Measurements from ENCODE around the gene ARL8A. TPM values are rescaled to one million over a fixed set of nuclear protein-coding genes. Genes with fewer than 3 reads are reported as not detected.

The ARL8A gene
- total RNA-seq, 2 experiments from 2014 or later, result 45.9 to 56.5 TPM

- H3K4me3 Mint-ChIP-seq, result peak within 1 kb of the TSS; percentile 96
- POLR2A ChIA-PET, result interaction anchor here (0.8 to 2.6 kb wide), 9 partner anchors 8 to 181 kb away, joined by 3 to 17 read pairs (median 4); partner anchors contain the start of genes ARL8A, LGR6 and UBE2T
- DNase-seq, result peak; percentile 72
- H3K9me3 Mint-ChIP-seq, result no peaks in the 10 kb centered on the region
- no peaks in the 10 kb centered on the region for H3K27me3 Mint-ChIP-seq
- peaks cover 59% of the 10 kb centered on the region for H3K4me1 Mint-ChIP-seq
- peak within 1 kb of the TSS; percentile 100 for H3K27ac Mint-ChIP-seq
- H3K36me3 Mint-ChIP-seq, result peaks cover 23% of the 10 kb centered on the region
- peak; percentile 37 for ATAC-seq (ENCODE audit: low read depth)
Observed at GRCh38 chr1:202160377-202160940, 15.9 kb upstream of the ARL8A start, which contains the start of gene PTPN7. TSS of gene PTPN7 (minus strand) at chr1:202160602. CDS start at chr1:202159402, 1,200 bp downstream.

DNA sequence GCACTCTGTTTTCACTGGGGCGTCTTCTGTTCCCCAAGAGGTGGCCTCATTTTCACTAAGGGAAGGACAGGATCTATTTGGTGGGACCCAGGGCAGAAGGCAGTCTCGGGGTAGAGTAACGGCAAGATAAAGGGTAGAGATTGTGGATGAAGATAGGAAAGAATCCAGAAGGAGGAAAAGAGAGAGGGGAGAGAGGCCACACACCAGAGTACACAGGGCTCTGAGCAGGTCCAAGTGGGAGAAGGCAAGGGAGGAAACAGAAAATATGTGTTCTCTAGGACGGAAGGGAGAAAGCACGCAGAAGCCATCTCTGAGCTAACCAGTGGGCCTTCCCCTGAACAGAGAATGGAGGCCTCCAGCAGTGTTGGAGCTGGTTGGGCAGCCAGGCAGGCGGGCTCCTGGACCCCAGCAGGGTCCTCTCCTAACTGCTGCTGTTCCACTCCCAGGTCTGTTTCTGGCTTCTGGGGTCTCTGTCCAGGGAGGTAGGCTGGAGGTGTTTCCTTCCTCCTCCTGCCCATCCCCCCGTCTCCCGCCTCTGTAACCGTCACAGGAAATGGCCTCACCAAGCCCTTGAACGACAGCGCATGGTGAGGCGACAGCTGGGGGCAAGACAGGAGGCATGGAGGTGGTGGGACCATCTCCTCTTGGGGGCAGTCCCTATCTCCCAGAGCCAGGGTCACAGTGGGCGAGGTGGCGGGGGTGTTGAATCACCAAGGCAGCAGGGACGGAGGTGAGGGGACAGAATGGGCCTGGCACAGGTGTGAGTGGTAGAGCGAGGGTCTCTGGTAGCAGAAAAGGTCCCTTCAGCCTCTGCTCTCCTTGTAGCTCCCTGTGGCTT, 15.2 kb upstream of the ARL8A start:
- H3K9me3 Mint-ChIP-seq, result no peaks in the 10 kb centered on the region
- DNase-seq, result peak; percentile 75
- peak overlapping the region; percentile 100 for H3K27ac Mint-ChIP-seq
- POLR2A ChIA-PET, result interaction anchor here (0.6 to 2.6 kb wide), 12 partner anchors 9 to 182 kb away, joined by 3 to 17 read pairs (median 4); partner anchors contain the start of genes ARL8A, LGR6 and UBE2T
- peaks cover 59% of the 10 kb centered on the region for H3K4me1 Mint-ChIP-seq
- H3K4me3 Mint-ChIP-seq, result peak overlapping the region; percentile 96
- ATAC-seq (ENCODE audit: low read depth), result peak; percentile 27
- peaks cover 27% of the 10 kb centered on the region for H3K36me3 Mint-ChIP-seq
- no peaks in the 10 kb centered on the region for H3K27me3 Mint-ChIP-seq

DNA sequence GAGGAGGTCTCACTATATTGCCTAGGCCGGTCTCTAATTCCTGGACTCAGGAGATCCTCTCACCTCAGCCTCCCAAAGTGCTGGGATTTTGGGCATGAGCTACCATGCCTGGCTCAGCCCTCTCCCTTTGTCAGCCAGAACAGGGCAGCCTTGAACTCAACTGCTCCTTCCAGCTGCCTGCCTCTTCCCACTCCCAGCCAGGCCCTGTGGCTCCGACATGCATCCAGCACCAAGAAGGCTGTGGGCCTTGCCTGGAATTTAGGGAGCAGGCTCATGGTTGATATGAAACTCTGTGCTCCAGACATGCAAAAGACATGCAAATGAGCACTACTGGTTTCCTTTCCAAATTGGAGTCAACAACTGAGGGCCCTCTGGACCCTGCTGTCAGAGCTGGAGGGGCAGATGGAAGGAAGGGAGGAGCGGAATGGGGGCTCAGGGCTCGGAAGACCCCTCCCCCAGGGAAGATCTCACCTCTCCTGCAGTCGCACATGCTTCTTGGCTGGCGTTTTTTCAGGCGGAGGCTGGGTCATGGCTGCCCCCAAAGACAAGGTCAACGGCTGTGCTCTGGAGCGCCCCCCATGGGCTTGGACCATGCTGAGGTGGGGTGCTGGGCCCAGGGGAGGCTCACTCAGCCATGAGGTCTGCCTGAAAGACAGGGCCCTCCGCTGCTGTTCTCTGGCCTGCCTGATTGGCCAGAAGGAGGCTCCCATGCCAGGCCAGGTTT, 14.4 kb upstream of the ARL8A start:
- peak; percentile 66 for DNase-seq
- Mint-ChIP-seq H3K27me3 (no peaks in the 10 kb centered on the region), H3K9me3 (no peaks in the 10 kb centered on the region), H3K4me1 (peaks cover 55% of the 10 kb centered on the region), H3K36me3 (peaks cover 30% of the 10 kb centered on the region), H3K27ac (peak overlapping the region; percentile 100), H3K4me3 (peak overlapping the region; percentile 96)
- POLR2A ChIA-PET, result interaction anchor here (1.2 to 2.6 kb wide), 6 partner anchors 9 to 183 kb away, joined by 3 to 17 read pairs (median 8); partner anchors contain the start of genes ARL8A, LGR6 and UBE2T
- peak; percentile 11 for ATAC-seq (ENCODE audit: low read depth)

- H3K27me3 Mint-ChIP-seq, result no peaks in the 10 kb centered on the region
- ATAC-seq (ENCODE audit: low read depth), result no peak
- peak overlapping the region; percentile 96 for H3K4me3 Mint-ChIP-seq
- H3K27ac Mint-ChIP-seq, result peak overlapping the region; percentile 65
- DNase-seq, result no peak
- no peaks in the 10 kb centered on the region for H3K9me3 Mint-ChIP-seq
- H3K36me3 Mint-ChIP-seq, result peaks cover 35% of the 10 kb centered on the region
- peaks cover 56% of the 10 kb centered on the region for H3K4me1 Mint-ChIP-seq
- POLR2A ChIA-PET, result no interaction called here
Observed at GRCh38 chr1:202157945-202158344, 13.4 kb upstream of the ARL8A start.

DNA sequence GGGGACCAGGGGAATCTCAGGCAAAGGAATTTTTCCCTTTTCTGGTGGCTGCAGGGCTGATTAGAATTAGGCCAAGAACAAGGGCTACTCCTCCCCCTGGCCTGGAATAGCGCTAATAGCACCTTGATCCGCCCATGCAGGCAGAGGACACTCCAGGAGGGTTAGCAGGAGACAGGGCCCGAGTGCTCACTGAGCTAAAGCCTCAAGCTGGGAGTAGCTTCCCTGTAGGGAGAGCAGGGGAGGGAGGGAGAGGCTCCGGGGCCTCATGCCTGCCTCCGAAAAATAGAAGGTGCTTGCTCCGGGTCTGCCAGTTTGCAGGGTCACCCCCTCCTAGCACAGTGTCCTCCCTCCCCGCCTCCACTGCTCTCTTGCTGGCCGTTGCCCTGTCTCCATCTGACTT, 12.1 kb upstream of the ARL8A start:
- Mint-ChIP-seq H3K4me3 (peak overlapping the region; percentile 22), H3K27me3 (no peaks in the 10 kb centered on the region), H3K36me3 (peaks cover 42% of the 10 kb centered on the region), H3K4me1 (peaks cover 45% of the 10 kb centered on the region), H3K27ac (peak overlapping the region; percentile 30), H3K9me3 (no peaks in the 10 kb centered on the region)
- no peak for DNase-seq
- POLR2A ChIA-PET, result interaction anchor here (1.2 to 3.4 kb wide), 2 partner anchors 8 to 13 kb away, joined by 3 to 18 read pairs; partner anchors contain the start of gene ARL8A
- no peak for ATAC-seq (ENCODE audit: low read depth)

- Mint-ChIP-seq H3K4me1 (peaks cover 40% of the 10 kb centered on the region), H3K27ac (no peak overlapping the region), H3K36me3 (peaks cover 51% of the 10 kb centered on the region), H3K27me3 (no peaks in the 10 kb centered on the region), H3K4me3 (peak overlapping the region; percentile 28), H3K9me3 (no peaks in the 10 kb centered on the region)
- ATAC-seq (ENCODE audit: low read depth) (no peak), DNase-seq (no peak)
- POLR2A ChIA-PET, result interaction anchor here (0.8 to 3.4 kb wide), 6 partner anchors 9 to 34 kb away, joined by 3 to 18 read pairs (median 4); partner anchors contain the start of gene ARL8A
Observed at GRCh38 chr1:202155478-202156021, 11.0 kb upstream of the ARL8A start.

DNA sequence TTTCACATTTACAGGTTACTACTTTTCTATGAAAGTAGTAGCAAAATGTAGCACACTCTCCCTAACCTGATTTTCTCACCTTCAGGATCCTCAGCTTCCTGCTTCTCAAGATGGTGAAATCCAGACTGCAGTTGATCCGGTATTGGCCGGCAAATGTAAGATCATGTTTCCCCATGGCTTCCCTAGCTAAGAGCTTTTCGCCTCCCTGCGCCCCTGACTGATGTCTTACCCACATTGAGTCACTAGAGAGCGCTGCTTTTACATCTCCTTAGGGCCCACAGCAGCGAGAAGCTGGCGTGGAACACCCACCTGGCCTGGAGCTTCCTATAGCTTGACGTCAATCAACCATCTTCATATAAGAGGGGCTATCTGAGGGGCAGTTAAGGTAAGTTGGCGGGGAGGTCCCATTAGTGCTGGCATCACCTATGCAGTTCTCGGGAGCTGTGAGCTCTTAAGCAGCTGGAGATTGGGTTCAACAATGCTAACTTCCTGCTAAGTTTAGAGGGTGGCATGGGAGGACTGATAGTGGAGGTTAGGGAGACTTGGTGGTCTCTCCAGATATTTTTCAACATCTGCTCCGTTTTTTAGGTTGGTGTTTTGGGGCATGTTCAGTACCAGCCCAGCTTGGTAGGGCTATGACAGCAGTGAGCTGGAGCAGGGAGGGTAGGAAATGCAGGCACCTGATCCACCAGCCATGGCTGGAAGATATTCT, 10.4 kb upstream of the ARL8A start:
- Mint-ChIP-seq H3K4me3 (no peak overlapping the region), H3K27me3 (no peaks in the 10 kb centered on the region), H3K9me3 (no peaks in the 10 kb centered on the region), H3K36me3 (peaks cover 50% of the 10 kb centered on the region), H3K27ac (peak overlapping the region; percentile 66), H3K4me1 (peaks cover 41% of the 10 kb centered on the region)
- POLR2A ChIA-PET, result interaction anchor here (0.8 to 3.4 kb wide), 7 partner anchors 8 to 35 kb away, joined by 3 to 18 read pairs (median 3); partner anchors contain the start of gene ARL8A
- ATAC-seq (ENCODE audit: low read depth), result peak; percentile 54
- DNase-seq, result peak; percentile 49

DNA sequence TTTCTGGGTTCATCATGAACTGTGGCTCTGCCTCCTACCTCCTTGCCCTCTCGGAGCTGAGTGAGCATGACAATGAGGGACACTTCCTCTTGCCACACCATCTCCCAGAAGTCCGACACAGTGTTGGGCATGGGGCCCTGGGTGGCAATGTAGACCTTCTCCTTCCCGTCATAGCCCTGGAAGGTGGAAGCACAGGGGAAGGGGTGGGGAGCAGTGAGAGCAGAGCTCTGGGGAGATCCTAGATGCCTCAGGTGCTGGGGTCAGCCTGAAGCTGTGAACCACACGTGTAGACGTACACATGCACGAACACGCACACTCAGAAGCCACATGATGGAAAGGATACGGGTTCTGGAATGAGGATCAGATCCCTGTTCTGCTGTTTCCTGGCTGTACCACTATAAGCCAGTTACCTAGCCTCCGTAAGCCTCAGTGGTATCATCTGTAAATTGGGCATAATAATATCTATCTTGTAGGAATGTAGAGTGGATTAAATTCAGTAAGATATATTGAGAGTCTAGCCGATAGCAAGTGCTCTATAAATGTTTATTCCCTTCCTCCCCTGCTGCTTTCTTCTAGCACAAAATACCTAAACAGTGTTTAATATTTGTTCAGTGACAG, 9.7 kb upstream of the ARL8A start:
- no peak for ATAC-seq (ENCODE audit: low read depth)
- H3K4me1 Mint-ChIP-seq, result peaks cover 41% of the 10 kb centered on the region
- no peaks in the 10 kb centered on the region for H3K27me3 Mint-ChIP-seq

DNA sequence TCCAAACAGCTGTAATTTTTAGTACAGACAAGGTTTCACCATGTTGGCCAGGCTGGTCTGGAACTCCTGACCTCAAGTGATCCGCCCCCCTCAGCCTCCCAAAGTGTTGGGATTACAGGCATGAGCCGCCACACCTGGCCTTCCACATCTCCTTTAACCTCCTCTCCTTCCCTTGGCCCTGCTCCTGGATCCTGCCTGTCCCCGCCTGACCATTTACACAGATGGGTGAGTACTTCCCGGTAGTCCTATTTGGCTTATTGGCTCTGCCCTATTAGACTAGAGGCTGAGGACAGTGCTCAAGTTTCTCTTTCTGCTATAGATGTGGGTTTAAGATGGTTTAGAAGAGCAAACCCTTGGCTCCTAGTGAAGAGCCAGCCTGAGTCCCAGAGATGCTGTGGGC, 8.7 kb upstream of the ARL8A start:
- ATAC-seq (ENCODE audit: low read depth) (no peak), DNase-seq (no peak)
- Mint-ChIP-seq H3K27ac (peak overlapping the region; percentile 73), H3K4me1 (peaks cover 34% of the 10 kb centered on the region), H3K36me3 (peaks cover 40% of the 10 kb centered on the region), H3K27me3 (no peaks in the 10 kb centered on the region), H3K4me3 (no peak overlapping the region), H3K9me3 (no peaks in the 10 kb centered on the region)
- POLR2A ChIA-PET, result interaction anchor here (0.6 to 3.4 kb wide), 2 partner anchors 10 to 13 kb away, joined by 3 to 18 read pairs; partner anchors contain the start of gene ARL8A

More for the DNA sequence above, 9.7 kb upstream of the ARL8A start:
- H3K9me3 Mint-ChIP-seq, result no peaks in the 10 kb centered on the region
- H3K36me3 Mint-ChIP-seq, result peaks cover 46% of the 10 kb centered on the region
- DNase-seq, result no peak
- H3K4me3 Mint-ChIP-seq, result no peak overlapping the region
- POLR2A ChIA-PET, result interaction anchor here (0.8 to 3.4 kb wide), 7 partner anchors 8 to 35 kb away, joined by 3 to 18 read pairs (median 3); partner anchors contain the start of gene ARL8A
- peak overlapping the region; percentile 66 for H3K27ac Mint-ChIP-seq

GRCh38 chr1:202152399-202152798, 7.9 kb upstream of the ARL8A start:
- H3K4me1 Mint-ChIP-seq, result peaks cover 30% of the 10 kb centered on the region
- H3K4me3 Mint-ChIP-seq, result no peak overlapping the region
- peaks cover 39% of the 10 kb centered on the region for H3K36me3 Mint-ChIP-seq
- POLR2A ChIA-PET, result no interaction called here
- H3K27me3 Mint-ChIP-seq, result no peaks in the 10 kb centered on the region
- ATAC-seq (ENCODE audit: low read depth) (no peak), DNase-seq (no peak)
- no peak overlapping the region for H3K27ac Mint-ChIP-seq
- H3K9me3 Mint-ChIP-seq, result no peaks in the 10 kb centered on the region

GRCh38 chr1:202151045-202151444, 6.5 kb upstream of the ARL8A start:
- peaks cover 35% of the 10 kb centered on the region for H3K36me3 Mint-ChIP-seq
- no peak overlapping the region for H3K4me3 Mint-ChIP-seq
- H3K9me3 Mint-ChIP-seq, result no peaks in the 10 kb centered on the region
- peaks cover 26% of the 10 kb centered on the region for H3K4me1 Mint-ChIP-seq
- H3K27ac Mint-ChIP-seq, result peak overlapping the region; percentile 49
- ATAC-seq (ENCODE audit: low read depth), result no peak
- POLR2A ChIA-PET, result no interaction called here
- DNase-seq, result no peak
- no peaks in the 10 kb centered on the region for H3K27me3 Mint-ChIP-seq

DNA sequence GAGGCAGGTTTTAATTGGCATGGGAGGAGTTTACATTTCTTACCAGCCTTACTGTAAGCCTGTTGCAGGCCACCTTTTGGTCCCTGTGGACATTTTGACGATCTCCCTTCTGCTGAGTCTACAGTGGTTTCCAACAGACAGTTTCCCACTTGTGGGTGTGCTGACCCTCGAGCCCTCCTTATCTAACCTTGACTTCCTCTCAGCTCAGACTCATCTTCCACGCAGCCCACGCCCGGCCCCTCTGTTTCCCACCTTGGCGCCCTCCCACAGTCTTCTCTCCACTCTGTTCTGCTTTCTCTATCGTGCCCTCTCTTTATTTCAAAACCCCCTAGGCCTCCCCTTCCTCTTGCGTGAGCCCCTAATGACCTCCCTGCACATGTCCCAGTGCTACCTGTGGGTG, 6.1 kb upstream of the ARL8A start:
- no peak for ATAC-seq (ENCODE audit: low read depth)
- Mint-ChIP-seq H3K4me3 (no peak overlapping the region), H3K9me3 (no peaks in the 10 kb centered on the region), H3K4me1 (peaks cover 24% of the 10 kb centered on the region), H3K27me3 (no peaks in the 10 kb centered on the region), H3K27ac (peak overlapping the region; percentile 49), H3K36me3 (peaks cover 33% of the 10 kb centered on the region)
- no peak for DNase-seq
- POLR2A ChIA-PET, result interaction anchor here (0.6 to 1.7 kb wide), 2 partner anchors 9 to 191 kb away, joined by 4 to 5 read pairs; no protein-coding TSS in a partner anchor

Data from activated naive CD8-positive, alpha-beta T cell treated with anti-CD3 and anti-CD28 coated beads, Interleukin-2, amount 10 ng/mL, durations not matched to agents 7 days and 5 days (primary cell).